Measurements from ENCODE around the gene SPIRE2.

The SPIRE2 gene

GRCh38 chr16:89915303-89916232 lies 87.3 kb downstream of the SPIRE2 start:
- DNase-seq (ENCODE audit: low read depth): no peak

GRCh38 chr16:89917773-89918452 lies 89.6 kb downstream of the SPIRE2 start:
- peak; percentile 73 for DNase-seq (ENCODE audit: low read depth)

GRCh38 chr16:89918453-89919347 lies 90.4 kb downstream of the SPIRE2 start, which contains the start of gene MC1R:
TSS of gene MC1R (plus strand) at chr16:89918862. CDS start at chr16:89919259, 397 bp downstream.
- no peak for DNase-seq (ENCODE audit: low read depth)

- no peak for DNase-seq (ENCODE audit: low read depth)
These were observed 91.5 kb downstream of the SPIRE2 start for GRCh38 chr16:89919535-89920406.

- no peak for DNase-seq (ENCODE audit: low read depth)
These were observed 92.4 kb downstream of the SPIRE2 start for GRCh38 chr16:89920723-89921122.

All from activated T-helper 1 cell treated with Interleukin-2 at 50 U/mL for 16 hours (primary cell).